Vagina (tissue), 1 donor: ENCODE data around the gene LPIN3. TPM values are rescaled to one million over a fixed set of nuclear protein-coding genes. Genes with fewer than 3 reads are reported as not detected.

Experiments
- total RNA-seq: library from RNA; depleted of rRNA; stranded (reverse); fragments of >200 nt; gene quantifications from one replicate; pipeline ENCODE4 v1.2.3, GENCODE V29; 2016

Gene LPIN3
- total RNA-seq, 1 donor from 2014 or later: 82.3 TPM

Other genes with a start within 250 kb of the LPIN3 start
- 138 TPM for gene PLCG1, start 203.3 kb upstream of the LPIN3 start, total RNA-seq
- 26.8 TPM for gene ZHX3, start 23.1 kb upstream of the LPIN3 start, total RNA-seq
- gene EMILIN3, start 26.0 kb downstream of the LPIN3 start, total RNA-seq: 5.6 TPM